Loucy (cell line): ENCODE data around the gene IGFALS.

Experiments used
- EZH2phosphoT487 ChIP-seq: fragments of 200-600 bp; IDR thresholded peaks from 2 replicates; pipeline ENCODE4 v1.6.1; 2018; ENCODE audit warnings: antibody characterized with exemption, mild to moderate bottlenecking, moderate library complexity, borderline replicate concordance
- TF ChIP-seq, protein P1 (sequence below): fragments of 200-600 bp; sonication (generic); conservative IDR thresholded peaks from 2 replicates; pipeline ENCODE4 v1.5.1; 2014; ENCODE audit warnings: mild to moderate bottlenecking, antibody characterized with exemption, low read length

DNA sequence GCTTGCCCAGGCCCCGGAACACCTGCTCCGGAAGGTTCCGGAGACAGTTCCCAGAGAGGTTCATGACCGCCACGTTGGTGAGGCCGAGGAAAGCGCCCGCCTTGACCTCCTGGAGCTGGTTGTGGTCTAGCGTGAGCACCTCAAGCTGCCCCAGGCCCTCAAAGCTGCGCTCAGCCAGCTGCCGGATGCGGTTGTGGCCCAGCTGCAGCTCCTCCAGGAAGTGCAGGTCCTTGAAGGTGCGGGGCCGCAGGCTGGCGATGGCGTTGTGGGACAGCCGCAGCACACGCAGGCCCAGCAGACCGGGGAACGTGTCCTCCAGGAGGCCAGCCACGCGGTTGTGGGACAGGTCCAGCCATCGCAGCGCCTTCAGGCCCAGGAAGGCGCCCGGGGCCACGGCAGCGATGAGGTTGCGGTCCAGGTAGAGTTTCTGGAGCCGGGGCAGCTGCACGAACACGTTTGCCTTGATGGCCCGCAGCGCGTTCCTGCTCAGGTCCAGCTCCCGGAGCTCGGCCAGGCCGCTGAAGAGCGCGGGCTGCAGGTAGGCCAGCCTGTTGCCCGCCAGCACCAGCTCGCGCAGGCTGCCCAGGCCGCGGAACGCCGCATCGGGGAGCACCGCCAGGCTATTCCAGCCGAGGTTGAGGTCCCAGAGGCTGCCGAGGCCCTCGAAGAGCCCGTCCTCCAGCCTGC, 2.1 kb downstream of the IGFALS start:
- TF ChIP-seq, protein P1, sequence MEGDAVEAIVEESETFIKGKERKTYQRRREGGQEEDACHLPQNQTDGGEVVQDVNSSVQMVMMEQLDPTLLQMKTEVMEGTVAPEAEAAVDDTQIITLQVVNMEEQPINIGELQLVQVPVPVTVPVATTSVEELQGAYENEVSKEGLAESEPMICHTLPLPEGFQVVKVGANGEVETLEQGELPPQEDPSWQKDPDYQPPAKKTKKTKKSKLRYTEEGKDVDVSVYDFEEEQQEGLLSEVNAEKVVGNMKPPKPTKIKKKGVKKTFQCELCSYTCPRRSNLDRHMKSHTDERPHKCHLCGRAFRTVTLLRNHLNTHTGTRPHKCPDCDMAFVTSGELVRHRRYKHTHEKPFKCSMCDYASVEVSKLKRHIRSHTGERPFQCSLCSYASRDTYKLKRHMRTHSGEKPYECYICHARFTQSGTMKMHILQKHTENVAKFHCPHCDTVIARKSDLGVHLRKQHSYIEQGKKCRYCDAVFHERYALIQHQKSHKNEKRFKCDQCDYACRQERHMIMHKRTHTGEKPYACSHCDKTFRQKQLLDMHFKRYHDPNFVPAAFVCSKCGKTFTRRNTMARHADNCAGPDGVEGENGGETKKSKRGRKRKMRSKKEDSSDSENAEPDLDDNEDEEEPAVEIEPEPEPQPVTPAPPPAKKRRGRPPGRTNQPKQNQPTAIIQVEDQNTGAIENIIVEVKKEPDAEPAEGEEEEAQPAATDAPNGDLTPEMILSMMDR = no peak
- no peak for TF ChIP-seq EZH2phosphoT487
